Measurements from ENCODE around the gene BACH1. TPM values are rescaled to one million over a fixed set of nuclear protein-coding genes. Genes with fewer than 3 reads are reported as not detected.

The BACH1 gene
- polyA plus RNA-seq, 6 donors from 2014 or later, result 50.7 to 106 (median 69.3) TPM

DNA sequence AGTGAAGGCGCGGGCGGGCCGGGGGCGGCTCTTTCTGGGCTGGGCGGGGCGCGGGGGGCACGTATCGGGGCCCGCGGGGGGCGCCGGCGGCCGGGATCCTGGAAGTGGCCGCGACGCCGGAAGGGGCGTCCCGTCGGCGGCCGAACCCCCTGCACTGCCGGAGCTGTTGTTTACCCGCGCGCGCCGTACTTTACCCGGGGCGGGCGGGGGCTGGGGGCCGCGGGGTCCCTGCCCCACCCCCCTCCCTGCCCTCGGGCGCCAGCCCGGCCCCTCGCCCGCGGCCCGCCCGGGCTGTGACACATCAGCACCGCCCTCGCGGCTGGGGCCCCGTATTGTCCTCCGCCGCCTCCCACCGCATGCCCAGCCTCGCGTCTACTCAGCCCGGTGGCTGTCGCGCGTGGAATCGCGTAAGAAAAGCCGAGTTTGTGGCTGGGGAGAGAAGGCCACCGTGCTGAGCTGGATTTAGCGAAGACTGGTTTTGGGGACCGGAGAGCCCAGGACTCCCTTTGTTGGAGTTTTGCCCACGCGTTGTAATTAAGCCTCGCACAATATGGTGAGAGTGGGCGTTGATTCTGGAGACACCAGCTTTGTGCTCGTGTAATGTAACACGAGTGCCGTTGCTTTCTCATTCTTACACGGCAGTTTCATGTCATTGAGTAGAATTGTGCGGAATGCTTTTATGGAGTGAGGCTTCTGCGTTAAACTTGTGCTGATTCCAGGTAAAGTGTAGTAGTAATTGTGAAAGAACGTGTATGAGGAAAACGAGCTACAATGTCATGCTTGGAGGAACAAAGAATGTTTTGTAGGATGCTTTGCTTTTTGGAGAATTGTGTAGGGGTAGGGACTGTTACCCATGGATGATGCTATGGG is 559 bp downstream of the BACH1 start:
- Mint-ChIP-seq H3K36me3 (no peaks in the 10 kb centered on the region), H3K27me3 (no peaks in the 10 kb centered on the region), H3K27ac (peak overlapping the region; percentile 94 to 99 (median 98)), H3K4me3 (peak overlapping the region; percentile 89 to 98 (median 92)), H3K4me1 (peaks cover 44 to 68% (median 55%) of the 10 kb centered on the region in 3 donors), H3K9me3 (no peaks in the 10 kb centered on the region)
- DNase-seq (peak; percentile 70), ATAC-seq (ENCODE audit: low read depth in 2 of 2) (peak; percentile 37 to 47)

GRCh38 chr21:29299916-29300806 is 1.4 kb downstream of the BACH1 start:
- H3K9me3 Mint-ChIP-seq, result no peaks in the 10 kb centered on the region
- ATAC-seq (ENCODE audit: low read depth in 2 of 2) (peak; percentile 64 to 65), DNase-seq (peak; percentile 88)
- peak overlapping the region; percentile 94 to 99 (median 98) for H3K27ac Mint-ChIP-seq
- no peaks in the 10 kb centered on the region for H3K27me3 Mint-ChIP-seq
- H3K4me3 Mint-ChIP-seq, result peak overlapping the region; percentile 89 to 98 (median 92)
- no peaks in the 10 kb centered on the region for H3K36me3 Mint-ChIP-seq
- H3K4me1 Mint-ChIP-seq, result peaks cover 46 to 67% (median 57%) of the 10 kb centered on the region in 3 donors

GRCh38 chr21:29300807-29301138 is 2.1 kb downstream of the BACH1 start:
- no peak for DNase-seq
- H3K36me3 Mint-ChIP-seq, result peaks cover 0 to 2% of the 10 kb centered on the region in 2 donors
- no peak for ATAC-seq (ENCODE audit: low read depth in 2 of 2)
- H3K27me3 Mint-ChIP-seq, result no peaks in the 10 kb centered on the region
- H3K4me1 Mint-ChIP-seq, result peaks cover 45 to 68% (median 60%) of the 10 kb centered on the region in 3 donors
- H3K4me3 Mint-ChIP-seq, result peak overlapping the region; percentile 89 to 98 (median 92)
- H3K9me3 Mint-ChIP-seq, result no peaks in the 10 kb centered on the region
- peak overlapping the region; percentile 94 to 99 (median 98) for H3K27ac Mint-ChIP-seq

GRCh38 chr21:29301691-29302090 is 3.0 kb downstream of the BACH1 start:
- no peak for DNase-seq
- Mint-ChIP-seq H3K27me3 (no peaks in the 10 kb centered on the region), H3K4me1 (peaks cover 49 to 77% (median 69%) of the 10 kb centered on the region in 3 donors), H3K36me3 (peaks cover 0 to 8% of the 10 kb centered on the region in 2 donors), H3K4me3 (peak overlapping the region in 7 of 8 donors; percentile 1 to 64 (median 36)), H3K9me3 (no peaks in the 10 kb centered on the region), H3K27ac (peak overlapping the region; percentile 85 to 98 (median 90))
- ATAC-seq (ENCODE audit: low read depth in 2 of 2), result no peak

DNA sequence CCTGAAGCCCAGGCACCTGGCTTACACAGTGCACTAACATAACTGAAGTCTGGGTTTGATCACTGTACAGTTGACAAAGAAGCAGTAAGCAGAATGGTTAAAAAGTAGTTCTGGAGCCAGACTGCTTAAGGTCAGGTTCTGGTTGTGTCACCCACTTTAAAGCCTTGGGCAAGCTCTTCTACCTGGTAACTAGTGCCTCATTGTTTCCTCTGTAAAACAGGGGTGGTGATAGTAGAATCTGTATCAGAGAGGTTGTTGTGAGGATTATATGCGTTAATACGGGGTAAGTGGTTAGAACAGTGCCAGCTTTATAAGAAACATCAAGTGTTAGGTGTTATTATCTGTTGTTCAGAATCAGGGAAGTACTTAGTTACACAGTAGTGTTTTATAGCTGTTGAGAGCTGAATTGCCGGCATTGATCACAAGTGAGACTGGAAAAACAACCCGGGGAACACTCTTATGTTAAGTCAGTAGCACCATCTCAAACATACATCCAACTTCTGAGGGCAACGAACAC is 3.7 kb downstream of the BACH1 start:
- peaks cover 47 to 81% (median 72%) of the 10 kb centered on the region in 3 donors for H3K4me1 Mint-ChIP-seq
- no peaks in the 10 kb centered on the region for H3K9me3 Mint-ChIP-seq
- peaks cover 0 to 8% of the 10 kb centered on the region in 2 donors for H3K36me3 Mint-ChIP-seq
- DNase-seq (no peak), ATAC-seq (ENCODE audit: low read depth in 2 of 2) (no peak)
- peak overlapping the region; percentile 46 to 98 (median 74) for H3K27ac Mint-ChIP-seq
- H3K4me3 Mint-ChIP-seq, result peak overlapping the region in 4 of 8 donors; percentile 0 to 10 (median 3)
- H3K27me3 Mint-ChIP-seq, result no peaks in the 10 kb centered on the region

DNA sequence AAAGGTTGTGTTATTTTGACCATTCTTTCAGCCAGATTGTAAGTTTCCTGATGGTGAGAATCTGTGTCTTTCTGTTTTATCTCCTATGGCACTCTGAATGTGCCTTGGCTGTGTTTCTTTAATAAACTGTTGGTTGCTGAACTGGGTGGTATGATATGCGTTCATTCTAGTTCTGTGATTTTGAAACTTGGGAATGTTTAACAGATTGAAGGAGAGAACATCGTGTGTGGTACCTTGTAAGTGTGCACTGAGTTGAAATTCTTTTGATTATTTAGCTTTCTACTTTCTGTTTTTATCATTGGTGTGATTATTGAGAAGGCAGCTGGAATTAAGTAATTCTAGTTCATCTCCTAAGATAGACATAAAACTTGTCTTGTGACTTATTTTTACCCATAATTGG is 4.6 kb downstream of the BACH1 start:
- Mint-ChIP-seq H3K4me1 (peaks cover 44 to 81% (median 75%) of the 10 kb centered on the region in 3 donors), H3K4me3 (peak overlapping the region in 3 of 8 donors; percentile 0 to 12 (median 3)), H3K9me3 (no peaks in the 10 kb centered on the region), H3K27ac (peak overlapping the region in 5 of 6 donors; percentile 16 to 98 (median 58)), H3K36me3 (peaks cover 0 to 8% of the 10 kb centered on the region in 2 donors), H3K27me3 (no peaks in the 10 kb centered on the region)
- ATAC-seq (ENCODE audit: low read depth in 2 of 2) (no peak), DNase-seq (no peak)

- DNase-seq (peak; percentile 18), ATAC-seq (ENCODE audit: low read depth in 2 of 2) (no peak)
- Mint-ChIP-seq H3K4me1 (peaks cover 50 to 89% (median 83%) of the 10 kb centered on the region in 3 donors), H3K4me3 (peak overlapping the region in 6 of 8 donors; percentile 22 to 61 (median 46)), H3K36me3 (peaks cover 0 to 8% of the 10 kb centered on the region in 2 donors), H3K27ac (peak overlapping the region; percentile 41 to 98 (median 75)), H3K27me3 (no peaks in the 10 kb centered on the region), H3K9me3 (no peaks in the 10 kb centered on the region)
Observed at GRCh38 chr21:29304597-29304996, 5.9 kb downstream of the BACH1 start.

DNA sequence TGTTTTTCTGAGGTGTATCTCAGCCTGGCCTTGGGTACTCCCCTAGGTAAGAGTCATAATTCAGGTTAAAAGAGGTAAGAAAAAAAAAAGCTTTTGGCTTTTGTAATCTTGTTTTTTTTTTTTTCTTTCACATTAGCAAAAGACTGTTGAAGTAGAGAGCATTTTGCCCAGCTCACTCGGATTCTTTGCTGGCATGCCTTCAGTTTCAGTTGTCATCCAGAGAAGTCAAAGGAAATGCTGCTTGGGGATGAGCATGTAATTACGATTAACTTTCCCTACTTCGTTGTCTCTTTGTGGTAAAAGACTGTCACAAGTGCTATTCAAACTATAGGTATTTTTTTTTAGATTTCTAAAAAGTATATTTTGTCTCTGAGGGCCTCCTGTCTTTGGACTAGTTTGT is 6.3 kb downstream of the BACH1 start:
- Mint-ChIP-seq H3K27me3 (no peaks in the 10 kb centered on the region), H3K4me3 (no peak overlapping the region), H3K9me3 (no peaks in the 10 kb centered on the region), H3K4me1 (peaks cover 49 to 86% (median 79%) of the 10 kb centered on the region in 3 donors), H3K36me3 (peaks cover 0 to 8% of the 10 kb centered on the region in 2 donors), H3K27ac (peak overlapping the region in 1 of 6 donors; percentile 98)
- no peak for ATAC-seq (ENCODE audit: low read depth in 2 of 2)
- DNase-seq, result no peak

DNA sequence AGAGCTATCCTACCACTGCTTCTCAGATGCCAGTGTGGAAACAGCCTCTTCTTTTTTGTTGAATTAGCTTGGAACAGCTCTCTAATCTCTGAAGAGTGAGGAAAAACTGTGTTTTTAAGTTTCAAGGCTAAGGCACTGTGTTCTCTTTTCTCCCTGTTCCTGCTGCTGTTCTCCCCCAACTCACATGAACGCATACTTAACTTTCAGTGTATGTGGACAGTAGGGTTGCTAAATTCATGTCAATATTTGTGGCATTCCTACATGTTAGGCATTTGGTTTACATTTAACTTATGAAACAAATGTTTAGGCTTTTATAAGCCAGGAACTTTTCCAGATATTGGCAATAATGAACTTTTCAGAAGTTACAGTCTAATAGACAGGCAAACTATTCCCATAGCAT is 6.8 kb downstream of the BACH1 start:
- H3K9me3 Mint-ChIP-seq, result peaks cover 0 to under 1% (median 0%) of the 10 kb centered on the region in 7 donors
- peak overlapping the region in 3 of 8 donors; percentile 8 to 67 (median 62) for H3K4me3 Mint-ChIP-seq
- no peak for DNase-seq
- H3K4me1 Mint-ChIP-seq, result peaks cover 48 to 86% (median 79%) of the 10 kb centered on the region in 3 donors
- no peaks in the 10 kb centered on the region for H3K27me3 Mint-ChIP-seq
- H3K27ac Mint-ChIP-seq, result peak overlapping the region in 4 of 6 donors; percentile 31 to 96 (median 63)
- peaks cover 2 to 11% of the 10 kb centered on the region in 2 donors for H3K36me3 Mint-ChIP-seq
- no peak for ATAC-seq (ENCODE audit: low read depth in 2 of 2)

- Mint-ChIP-seq H3K36me3 (peaks cover 4 to 13% of the 10 kb centered on the region in 2 donors), H3K27me3 (no peaks in the 10 kb centered on the region), H3K4me3 (peak overlapping the region in 1 of 8 donors; percentile 7), H3K9me3 (peaks cover 0 to 1% (median 0%) of the 10 kb centered on the region in 7 donors), H3K4me1 (peaks cover 49 to 83% (median 75%) of the 10 kb centered on the region in 3 donors), H3K27ac (peak overlapping the region in 4 of 6 donors; percentile 23 to 58 (median 32))
- DNase-seq, result no peak
- ATAC-seq (ENCODE audit: low read depth in 2 of 2), result no peak
Observed at GRCh38 chr21:29306920-29307319, 8.2 kb downstream of the BACH1 start.

GRCh38 chr21:29307718-29308455 is 9.2 kb downstream of the BACH1 start:
- H3K36me3 Mint-ChIP-seq, result peaks cover 4 to 13% of the 10 kb centered on the region in 2 donors
- DNase-seq, result peak; percentile 31
- no peaks in the 10 kb centered on the region for H3K27me3 Mint-ChIP-seq
- peak overlapping the region in 7 of 8 donors; percentile 1 to 70 (median 31) for H3K4me3 Mint-ChIP-seq
- peaks cover 48 to 84% (median 75%) of the 10 kb centered on the region in 3 donors for H3K4me1 Mint-ChIP-seq
- peak overlapping the region in 4 of 6 donors; percentile 57 to 91 (median 66) for H3K27ac Mint-ChIP-seq
- peak; percentile 65 to 77 for ATAC-seq (ENCODE audit: low read depth in 2 of 2)
- peaks cover 0 to 1% (median 0%) of the 10 kb centered on the region in 7 donors for H3K9me3 Mint-ChIP-seq

DNA sequence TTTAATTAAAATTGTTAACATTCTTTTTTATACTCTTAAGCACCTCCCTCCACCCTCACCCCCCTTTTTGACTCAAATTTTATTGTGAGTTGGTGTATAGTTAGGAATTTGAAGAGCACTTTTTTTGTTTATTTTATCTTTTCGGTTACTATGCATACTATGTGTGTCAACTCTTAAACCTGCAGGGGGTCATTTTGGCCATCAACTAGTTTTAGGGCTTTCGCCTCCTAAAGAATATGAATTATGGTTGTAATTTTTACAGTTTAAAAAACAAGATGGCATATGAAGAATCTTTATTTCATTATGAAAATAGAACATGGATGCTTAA is 9.7 kb downstream of the BACH1 start:
- DNase-seq, result no peak
- H3K4me3 Mint-ChIP-seq, result peak overlapping the region in 2 of 8 donors; percentile 1 to 70
- peaks cover 49 to 84% (median 74%) of the 10 kb centered on the region in 3 donors for H3K4me1 Mint-ChIP-seq
- peaks cover 4 to 13% of the 10 kb centered on the region in 2 donors for H3K36me3 Mint-ChIP-seq
- peaks cover 0 to 1% (median 0%) of the 10 kb centered on the region in 7 donors for H3K9me3 Mint-ChIP-seq
- no peaks in the 10 kb centered on the region for H3K27me3 Mint-ChIP-seq
- ATAC-seq (ENCODE audit: low read depth in 2 of 2), result no peak
- H3K27ac Mint-ChIP-seq, result peak overlapping the region in 4 of 6 donors; percentile 56 to 91 (median 68)

Data from naive B cell (primary cell).